ENCODE results near the gene CYP2C18. TPM values are rescaled to one million over a fixed set of nuclear protein-coding genes. Genes with fewer than 3 reads are reported as not detected.
"Not testable (repeated sequence)": the region's sequence is repeated elsewhere in the genome, so short reads cannot be mapped to it uniquely, and the experiment has no call there.

The CYP2C18 gene
- total and polyA plus RNA-seq, 7 donors: 0.03 to 0.17 TPM; not detected in 5

DNA sequence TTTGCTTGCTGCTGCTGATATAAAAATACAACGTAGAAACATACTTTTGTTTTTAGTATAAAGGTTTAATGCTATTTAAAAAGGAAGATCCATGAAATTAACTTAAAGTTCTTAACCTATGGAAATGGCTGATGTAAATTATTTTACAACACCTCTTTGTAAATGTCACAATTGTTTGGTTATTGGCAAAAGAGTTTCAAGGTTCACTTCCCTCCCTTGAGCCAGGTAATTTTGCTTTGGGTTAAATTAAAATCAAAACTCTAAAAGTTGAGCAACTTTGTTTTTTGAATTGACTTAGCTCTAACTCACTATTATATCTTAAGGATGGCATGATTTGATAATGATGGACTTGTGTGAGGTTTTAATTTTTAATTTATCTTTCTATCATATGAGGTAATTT, 39.2 kb upstream of the CYP2C18 start:
- TF ChIP-seq, protein P1, sequence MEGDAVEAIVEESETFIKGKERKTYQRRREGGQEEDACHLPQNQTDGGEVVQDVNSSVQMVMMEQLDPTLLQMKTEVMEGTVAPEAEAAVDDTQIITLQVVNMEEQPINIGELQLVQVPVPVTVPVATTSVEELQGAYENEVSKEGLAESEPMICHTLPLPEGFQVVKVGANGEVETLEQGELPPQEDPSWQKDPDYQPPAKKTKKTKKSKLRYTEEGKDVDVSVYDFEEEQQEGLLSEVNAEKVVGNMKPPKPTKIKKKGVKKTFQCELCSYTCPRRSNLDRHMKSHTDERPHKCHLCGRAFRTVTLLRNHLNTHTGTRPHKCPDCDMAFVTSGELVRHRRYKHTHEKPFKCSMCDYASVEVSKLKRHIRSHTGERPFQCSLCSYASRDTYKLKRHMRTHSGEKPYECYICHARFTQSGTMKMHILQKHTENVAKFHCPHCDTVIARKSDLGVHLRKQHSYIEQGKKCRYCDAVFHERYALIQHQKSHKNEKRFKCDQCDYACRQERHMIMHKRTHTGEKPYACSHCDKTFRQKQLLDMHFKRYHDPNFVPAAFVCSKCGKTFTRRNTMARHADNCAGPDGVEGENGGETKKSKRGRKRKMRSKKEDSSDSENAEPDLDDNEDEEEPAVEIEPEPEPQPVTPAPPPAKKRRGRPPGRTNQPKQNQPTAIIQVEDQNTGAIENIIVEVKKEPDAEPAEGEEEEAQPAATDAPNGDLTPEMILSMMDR (IDR thresholded peaks at IDR 0.05): no peak
- 77 to 91% (median 85%) methylated on average over 1 of the region's 1 CpG for WGBS, 3 donors
- no peaks in the 10 kb centered on the region for H3K4me1 ChIP-seq

DNA sequence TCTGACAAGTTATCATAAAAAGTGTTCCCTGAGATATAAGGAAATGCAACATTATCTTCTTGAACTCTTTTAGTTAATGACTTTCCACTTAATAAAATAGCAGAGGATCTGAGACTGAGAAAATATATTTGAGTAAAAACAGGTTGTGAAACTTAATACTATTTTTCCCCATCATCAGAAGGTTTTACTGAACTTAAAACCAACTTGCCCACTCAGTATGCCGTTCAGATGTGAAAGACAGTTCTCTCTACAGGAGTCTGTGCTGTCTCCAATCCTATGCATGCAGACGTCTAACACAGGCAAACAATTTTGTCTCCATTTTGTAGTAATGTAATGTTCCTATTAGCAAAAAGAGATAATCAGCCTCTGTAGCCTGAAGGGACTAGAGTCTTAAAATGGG, 38.2 kb upstream of the CYP2C18 start:
- DNase-seq: no peak
- intact Hi-C loops (cut with DNase I): no loop called here
- Histone ChIP-seq H3K27ac (no peak overlapping the region), H3K9me3 (no peaks in the 10 kb centered on the region), H3K27me3 (ENCODE audit: insufficient read depth in 3 of 3, low read length in 2 of 3) (no peaks in the 10 kb centered on the region), H3K4me3 (no peak overlapping the region), H3K36me3 (ENCODE audit: insufficient read depth in 1 of 2, low read depth in 1 of 2) (no peaks in the 10 kb centered on the region), H3K4me1 (no peaks in the 10 kb centered on the region)
- TF ChIP-seq, protein P1 (IDR thresholded peaks at IDR 0.05): no peak
- 18 to 46% (median 40%) methylated on average over 2 of the region's 2 CpGs for WGBS, 3 donors
- ATAC-seq: no peak

More for the DNA sequence above, 39.2 kb upstream of the CYP2C18 start:
- Histone ChIP-seq H3K27me3 (ENCODE audit: insufficient read depth in 3 of 3, low read length in 2 of 3) (no peaks in the 10 kb centered on the region), H3K27ac (no peak overlapping the region), H3K4me3 (no peak overlapping the region), H3K36me3 (ENCODE audit: insufficient read depth in 1 of 2, low read depth in 1 of 2) (no peaks in the 10 kb centered on the region), H3K9me3 (no peaks in the 10 kb centered on the region)
- DNase-seq (no peak), ATAC-seq (no peak)
- intact Hi-C loops (cut with DNase I): no loop called here

DNA sequence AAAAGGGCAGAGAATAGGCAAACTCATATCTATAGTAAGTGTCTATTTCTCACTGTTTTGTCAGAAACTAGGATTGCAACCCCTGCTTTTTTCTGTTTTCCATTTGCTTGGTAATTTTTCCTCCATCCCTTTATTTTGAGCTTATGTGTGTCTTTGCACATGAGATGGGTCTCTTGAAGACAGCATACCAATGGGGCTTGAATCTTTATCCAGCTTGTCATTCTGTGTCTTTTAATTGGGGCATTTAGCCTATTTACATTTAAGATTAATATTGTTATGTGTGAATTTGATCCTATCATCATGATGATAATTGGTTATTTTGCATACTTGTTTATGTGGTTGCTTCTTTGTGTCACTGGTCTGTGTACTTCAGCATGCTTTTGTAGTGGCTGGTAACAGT, 28.3 kb upstream of the CYP2C18 start:
- ATAC-seq; H3K9me3 ChIP-seq; H3K4me3 ChIP-seq; H3K27ac ChIP-seq; H3K27me3 ChIP-seq (ENCODE audit: insufficient read depth in 3 of 3, low read length in 2 of 3); intact Hi-C loops (cut with DNase I); H3K36me3 ChIP-seq (ENCODE audit: insufficient read depth in 1 of 2, low read depth in 1 of 2); DNase-seq; H3K4me1 ChIP-seq: not testable (repeated sequence)

DNA sequence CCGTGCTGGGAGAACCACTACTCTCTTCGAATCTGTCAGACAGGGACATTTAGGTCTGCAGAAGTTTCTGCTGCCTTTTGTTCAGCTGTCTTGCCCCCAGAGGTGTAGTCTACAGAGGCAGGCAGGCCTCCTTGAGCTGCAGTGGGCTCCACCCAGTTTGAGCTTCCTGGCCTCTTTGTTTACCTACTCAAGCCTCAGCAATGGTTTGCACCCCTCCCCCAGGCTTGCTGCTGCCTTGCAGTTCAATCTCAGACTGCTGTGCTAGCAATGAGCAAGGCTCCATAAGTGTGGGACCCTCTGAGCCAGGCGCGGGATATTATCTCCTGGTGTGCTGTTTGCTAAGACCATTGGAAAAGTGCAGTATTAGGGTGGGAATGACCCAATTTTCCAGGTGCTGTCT, 20.5 kb upstream of the CYP2C18 start:
- ATAC-seq; H3K27ac ChIP-seq; DNase-seq; H3K36me3 ChIP-seq (ENCODE audit: insufficient read depth in 1 of 2, low read depth in 1 of 2); H3K27me3 ChIP-seq (ENCODE audit: insufficient read depth in 3 of 3, low read length in 2 of 3); H3K4me3 ChIP-seq; intact Hi-C loops (cut with DNase I); H3K9me3 ChIP-seq; H3K4me1 ChIP-seq: not testable (repeated sequence)
- 72 to 87% (median 80%) methylated on average over 4 of the region's 4 CpGs for WGBS, 3 donors

DNA sequence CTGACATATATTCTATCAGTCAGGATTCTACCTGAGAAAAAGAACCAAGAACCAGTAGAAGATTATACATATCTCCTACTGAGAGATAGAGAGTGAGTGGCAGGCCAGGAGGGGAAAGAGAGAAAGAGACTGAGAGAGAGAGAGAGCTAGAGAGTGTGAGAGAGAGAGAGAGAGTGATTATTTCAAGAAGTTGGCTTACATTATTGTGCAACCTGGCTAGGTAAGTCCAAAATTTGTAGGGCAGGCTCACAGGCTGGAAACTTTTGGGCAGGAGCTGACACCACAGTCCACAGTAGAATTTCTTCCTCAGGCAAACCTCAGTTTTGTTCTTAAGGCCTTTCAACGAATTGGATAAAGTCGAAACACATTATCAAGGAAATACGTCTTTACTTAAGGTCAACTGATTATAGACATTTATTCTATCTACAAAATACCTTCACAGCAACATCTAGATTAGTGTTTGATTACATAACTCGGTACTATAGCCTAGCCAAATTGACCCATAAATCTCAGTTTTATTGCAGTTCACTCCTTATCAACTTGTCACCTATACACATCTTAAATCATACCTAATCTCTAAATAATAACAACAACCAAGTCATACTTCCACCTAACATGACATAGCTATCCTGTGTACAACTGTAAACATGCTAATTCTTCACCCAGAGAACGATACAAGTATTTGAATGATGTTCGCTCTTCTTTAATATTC, 17.0 kb upstream of the CYP2C18 start:
- Histone ChIP-seq H3K27me3 (ENCODE audit: insufficient read depth in 3 of 3, low read length in 2 of 3) (no peaks in the 10 kb centered on the region), H3K4me1 (no peaks in the 10 kb centered on the region), H3K27ac (no peak overlapping the region), H3K36me3 (ENCODE audit: insufficient read depth in 1 of 2, low read depth in 1 of 2) (no peaks in the 10 kb centered on the region), H3K4me3 (no peak overlapping the region), H3K9me3 (no peaks in the 10 kb centered on the region)
- WGBS, 3 donors: 74 to 76% (median 75%) methylated on average over 6 of the region's 6 CpGs
- intact Hi-C loops (cut with DNase I): no loop called here
- no peak for ATAC-seq
- TF ChIP-seq, protein P1 (IDR thresholded peaks at IDR 0.05): no peak
- DNase-seq: no peak
